ENCODE data around the gene FARS2.

The FARS2 gene

GRCh38 chr6:5580736-5581581 is 319.6 kb downstream of the FARS2 start:
- Histone ChIP-seq H3K36me3 (ENCODE audit: insufficient read depth, low read length) (no peaks in the 10 kb centered on the region), H3K9me3 (ENCODE audit: low read length) (peaks cover under 1% of the 10 kb centered on the region), H2AFZ (ENCODE audit: low read depth, low read length) (no peak overlapping the region), H3K27me3 (ENCODE audit: insufficient read depth, low read length) (no peaks in the 10 kb centered on the region), H3K4me1 (ENCODE audit: insufficient read depth, low read length) (no peaks in the 10 kb centered on the region), H3K4me3 (ENCODE audit: low read length) (no peak overlapping the region)

- Histone ChIP-seq H3K4me1 (ENCODE audit: insufficient read depth, low read length) (no peaks in the 10 kb centered on the region), H3K27me3 (ENCODE audit: insufficient read depth, low read length) (no peaks in the 10 kb centered on the region), H3K4me3 (ENCODE audit: low read length) (no peak overlapping the region), H2AFZ (ENCODE audit: low read depth, low read length) (no peak overlapping the region), H3K36me3 (ENCODE audit: insufficient read depth, low read length) (no peaks in the 10 kb centered on the region), H3K9me3 (ENCODE audit: low read length) (peaks cover 2% of the 10 kb centered on the region)
These were observed 321.4 kb downstream of the FARS2 start for GRCh38 chr6:5582762-5583161.

GRCh38 chr6:5583528-5583927 is 322.2 kb downstream of the FARS2 start:
- Histone ChIP-seq H3K9me3 (ENCODE audit: low read length) (peaks cover 2% of the 10 kb centered on the region), H3K36me3 (ENCODE audit: insufficient read depth, low read length) (no peaks in the 10 kb centered on the region), H3K27me3 (ENCODE audit: insufficient read depth, low read length) (no peaks in the 10 kb centered on the region), H2AFZ (ENCODE audit: low read depth, low read length) (no peak overlapping the region), H3K4me3 (ENCODE audit: low read length) (no peak overlapping the region), H3K4me1 (ENCODE audit: insufficient read depth, low read length) (no peaks in the 10 kb centered on the region)

GRCh38 chr6:5584078-5584482 is 322.8 kb downstream of the FARS2 start:
- Histone ChIP-seq H3K27me3 (ENCODE audit: insufficient read depth, low read length) (no peaks in the 10 kb centered on the region), H3K9me3 (ENCODE audit: low read length) (peaks cover 2% of the 10 kb centered on the region), H3K4me1 (ENCODE audit: insufficient read depth, low read length) (no peaks in the 10 kb centered on the region), H3K4me3 (ENCODE audit: low read length) (no peak overlapping the region), H2AFZ (ENCODE audit: low read depth, low read length) (no peak overlapping the region), H3K36me3 (ENCODE audit: insufficient read depth, low read length) (no peaks in the 10 kb centered on the region)

- Histone ChIP-seq H3K4me3 (ENCODE audit: low read length) (no peak overlapping the region), H3K9me3 (ENCODE audit: low read length) (peaks cover 2% of the 10 kb centered on the region), H2AFZ (ENCODE audit: low read depth, low read length) (no peak overlapping the region), H3K36me3 (ENCODE audit: insufficient read depth, low read length) (no peaks in the 10 kb centered on the region), H3K4me1 (ENCODE audit: insufficient read depth, low read length) (no peaks in the 10 kb centered on the region), H3K27me3 (ENCODE audit: insufficient read depth, low read length) (no peaks in the 10 kb centered on the region)
These were observed 326.3 kb downstream of the FARS2 start for GRCh38 chr6:5587648-5588047.

- H2AFZ ChIP-seq (ENCODE audit: low read depth, low read length) = no peak overlapping the region
- no peaks in the 10 kb centered on the region for H3K27me3 ChIP-seq (ENCODE audit: insufficient read depth, low read length)
- peaks cover 2% of the 10 kb centered on the region for H3K9me3 ChIP-seq (ENCODE audit: low read length)
- no peaks in the 10 kb centered on the region for H3K4me1 ChIP-seq (ENCODE audit: insufficient read depth, low read length)
- H3K4me3 ChIP-seq (ENCODE audit: low read length) = no peak overlapping the region
- H3K36me3 ChIP-seq (ENCODE audit: insufficient read depth, low read length) = no peaks in the 10 kb centered on the region
These were observed 328.3 kb downstream of the FARS2 start for GRCh38 chr6:5589422-5590141.

GRCh38 chr6:5590187-5590586 is 328.9 kb downstream of the FARS2 start:
- Histone ChIP-seq H3K4me1 (ENCODE audit: insufficient read depth, low read length) (no peaks in the 10 kb centered on the region), H3K36me3 (ENCODE audit: insufficient read depth, low read length) (no peaks in the 10 kb centered on the region), H3K9me3 (ENCODE audit: low read length) (peaks cover 2% of the 10 kb centered on the region), H3K4me3 (ENCODE audit: low read length) (no peak overlapping the region), H2AFZ (ENCODE audit: low read depth, low read length) (no peak overlapping the region), H3K27me3 (ENCODE audit: insufficient read depth, low read length) (no peaks in the 10 kb centered on the region)

GRCh38 chr6:5592886-5593519 is 331.7 kb downstream of the FARS2 start:
- no peaks in the 10 kb centered on the region for H3K9me3 ChIP-seq (ENCODE audit: low read length)

GRCh38 chr6:5595184-5595583 is 333.9 kb downstream of the FARS2 start:
- no peaks in the 10 kb centered on the region for H3K27me3 ChIP-seq (ENCODE audit: insufficient read depth, low read length)
- no peaks in the 10 kb centered on the region for H3K36me3 ChIP-seq (ENCODE audit: insufficient read depth, low read length)
- H3K4me3 ChIP-seq (ENCODE audit: low read length) = no peak overlapping the region

More at GRCh38 chr6:5592886-5593519, 331.7 kb downstream of the FARS2 start:
- no peaks in the 10 kb centered on the region for H3K27me3 ChIP-seq (ENCODE audit: insufficient read depth, low read length)
- H3K4me3 ChIP-seq (ENCODE audit: low read length) = no peak overlapping the region
- H2AFZ ChIP-seq (ENCODE audit: low read depth, low read length) = no peak overlapping the region
- H3K4me1 ChIP-seq (ENCODE audit: insufficient read depth, low read length) = no peaks in the 10 kb centered on the region
- H3K36me3 ChIP-seq (ENCODE audit: insufficient read depth, low read length) = no peaks in the 10 kb centered on the region

GRCh38 chr6:5597413-5597812 is 336.1 kb downstream of the FARS2 start:
- H3K36me3 ChIP-seq (ENCODE audit: insufficient read depth, low read length) = no peaks in the 10 kb centered on the region
- H2AFZ ChIP-seq (ENCODE audit: low read depth, low read length) = no peak overlapping the region
- no peak overlapping the region for H3K4me3 ChIP-seq (ENCODE audit: low read length)
- H3K9me3 ChIP-seq (ENCODE audit: low read length) = no peaks in the 10 kb centered on the region
- no peaks in the 10 kb centered on the region for H3K4me1 ChIP-seq (ENCODE audit: insufficient read depth, low read length)
- no peaks in the 10 kb centered on the region for H3K27me3 ChIP-seq (ENCODE audit: insufficient read depth, low read length)

More at GRCh38 chr6:5595184-5595583, 333.9 kb downstream of the FARS2 start:
- H2AFZ ChIP-seq (ENCODE audit: low read depth, low read length) = no peak overlapping the region
- no peaks in the 10 kb centered on the region for H3K4me1 ChIP-seq (ENCODE audit: insufficient read depth, low read length)
- no peaks in the 10 kb centered on the region for H3K9me3 ChIP-seq (ENCODE audit: low read length)

GRCh38 chr6:5598123-5598522 is 336.8 kb downstream of the FARS2 start:
- no peaks in the 10 kb centered on the region for H3K27me3 ChIP-seq (ENCODE audit: insufficient read depth, low read length)
- H3K9me3 ChIP-seq (ENCODE audit: low read length) = no peaks in the 10 kb centered on the region
- no peaks in the 10 kb centered on the region for H3K4me1 ChIP-seq (ENCODE audit: insufficient read depth, low read length)
- H2AFZ ChIP-seq (ENCODE audit: low read depth, low read length) = no peak overlapping the region
- H3K4me3 ChIP-seq (ENCODE audit: low read length) = no peak overlapping the region
- H3K36me3 ChIP-seq (ENCODE audit: insufficient read depth, low read length) = no peaks in the 10 kb centered on the region

GRCh38 chr6:5599127-5599526 is 337.8 kb downstream of the FARS2 start:
- Histone ChIP-seq H3K4me1 (ENCODE audit: insufficient read depth, low read length) (no peaks in the 10 kb centered on the region), H3K9me3 (ENCODE audit: low read length) (no peaks in the 10 kb centered on the region), H3K4me3 (ENCODE audit: low read length) (no peak overlapping the region), H3K36me3 (ENCODE audit: insufficient read depth, low read length) (no peaks in the 10 kb centered on the region), H3K27me3 (ENCODE audit: insufficient read depth, low read length) (no peaks in the 10 kb centered on the region), H2AFZ (ENCODE audit: low read depth, low read length) (no peak overlapping the region)

GRCh38 chr6:5605937-5606336 is 344.6 kb downstream of the FARS2 start:
- no peaks in the 10 kb centered on the region for H3K4me1 ChIP-seq (ENCODE audit: insufficient read depth, low read length)
- no peaks in the 10 kb centered on the region for H3K9me3 ChIP-seq (ENCODE audit: low read length)
- H3K36me3 ChIP-seq (ENCODE audit: insufficient read depth, low read length) = no peaks in the 10 kb centered on the region
- no peak overlapping the region for H2AFZ ChIP-seq (ENCODE audit: low read depth, low read length)
- H3K4me3 ChIP-seq (ENCODE audit: low read length) = no peak overlapping the region
- no peaks in the 10 kb centered on the region for H3K27me3 ChIP-seq (ENCODE audit: insufficient read depth, low read length)

Measured in neuron (in vitro differentiated cells).